H1 (cell line): ENCODE results near the gene KCTD12.

Experiments
- ASH2L ChIP-seq: fragments of 200-600, 300-600 bp; sonication (generic); IDR thresholded peaks from one replicate; pipeline ENCODE4 v1.7.1; 2017; ENCODE audit warnings: low read length
- BRCA1 ChIP-seq: IDR thresholded peaks from 2 replicates; pipeline ENCODE4 v1.6.1; 2012; ENCODE audit warnings: low read depth, low read length, improper control_type of control experiment
- CHD1 ChIP-seq: IDR thresholded peaks from 2 replicates; pipeline ENCODE4 v1.6.1; 2012; ENCODE audit warnings: low read depth, low read length, improper control_type of control experiment
- EP300 ChIP-seq, 2 experiments: IDR thresholded peaks; 1 replicate in 1 of 2; 2 replicates in 1 of 2; pipeline ENCODE4 v1.6.1; 2011 to 2012; ENCODE audit warnings: low read depth in 2 of 2, low read length in 2 of 2, mild to moderate bottlenecking in 2 of 2, borderline replicate concordance in 1 of 2, inconsistent platforms in 1 of 2, moderate library complexity in 1 of 2
- EZH2 ChIP-seq: fragments of 200-600 bp; sonication (generic); IDR thresholded peaks from 2 replicates; pipeline ENCODE4 v1.7.1; 2012; ENCODE audit warnings: low read depth, mild to moderate bottlenecking, moderate library complexity, low read length, inconsistent platforms; ENCODE audit not compliant: severe bottlenecking
- JUN ChIP-seq: IDR thresholded peaks from 2 replicates; pipeline ENCODE4 v1.6.1; 2011; ENCODE audit warnings: low read depth, mild to moderate bottlenecking, improper control_type of control experiment, low read length
- POLR2A ChIP-seq, 2 experiments: IDR thresholded peaks; 1 replicate in 1 of 2; 2 replicates in 1 of 2; pipeline ENCODE4 v1.6.1; 2011; ENCODE audit warnings: low read depth in 2 of 2, low read length in 2 of 2, mild to moderate bottlenecking in 2 of 2; ENCODE audit errors: control extremely low read depth in 1 of 2
- SP1 ChIP-seq: IDR thresholded peaks from 2 replicates; pipeline ENCODE4 v1.6.1; 2011; ENCODE audit warnings: low read depth, low read length
- TEAD4 ChIP-seq: IDR thresholded peaks from 2 replicates; pipeline ENCODE4 v1.6.1; 2012; ENCODE audit warnings: low read depth, low read length, inconsistent platforms, mixed read lengths
- YY1 ChIP-seq: IDR thresholded peaks from 2 replicates; pipeline ENCODE4 v1.6.1; 2011; ENCODE audit warnings: low read depth, mild to moderate bottlenecking, low read length
- ZNF274 ChIP-seq: IDR thresholded peaks from 2 replicates; pipeline ENCODE4 v1.7.0; 2012; ENCODE audit warnings: low read length, borderline replicate concordance; ENCODE audit errors: extremely low read depth
- TF ChIP-seq, protein P1 (sequence below): IDR thresholded peaks from 2 replicates; pipeline ENCODE4 v1.6.1; 2011; ENCODE audit warnings: low read length, improper control_type of control experiment
- TF ChIP-seq, protein P2 (sequence below), 3 experiments: IDR thresholded peaks; 1 replicate in 2 of 3; 2 replicates in 1 of 3; pipeline versions ENCODE4 v1.5.1 to v1.6.1; 2011; ENCODE audit warnings: low read length in 3 of 3, mild to moderate bottlenecking in 3 of 3, inconsistent platforms in 2 of 3, low read depth in 1 of 3, moderate library complexity in 1 of 3; ENCODE audit not compliant: insufficient read depth in 1 of 3; ENCODE audit errors: control extremely low read depth in 1 of 3
- TF ChIP-seq, protein P3 (sequence below): IDR thresholded peaks from 2 replicates; pipeline ENCODE4 v1.6.1; 2011; ENCODE audit warnings: low read depth, mild to moderate bottlenecking, low read length; ENCODE audit not compliant: insufficient read depth

DNA sequence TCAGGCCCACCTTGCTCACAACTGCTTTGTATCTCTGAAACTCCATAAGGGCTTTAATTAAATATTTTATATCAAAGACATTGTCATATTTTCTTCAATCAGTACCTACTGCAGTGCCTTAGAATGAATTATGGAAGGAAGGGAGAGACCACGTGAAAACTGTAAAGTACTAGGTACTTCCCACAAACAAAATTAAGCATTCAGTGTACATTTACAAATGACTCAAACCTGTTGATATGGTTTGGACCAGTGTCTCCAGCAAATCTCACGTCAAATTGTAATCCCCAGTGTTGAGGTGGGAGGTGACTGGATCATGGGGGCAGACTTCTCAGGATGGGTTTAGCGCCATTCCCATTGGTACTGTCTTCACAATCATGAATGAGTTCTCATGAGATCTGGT, 23.2 kb downstream of the KCTD12 start:
- no peak for TF ChIP-seq BRCA1
- TF ChIP-seq, protein P1, sequence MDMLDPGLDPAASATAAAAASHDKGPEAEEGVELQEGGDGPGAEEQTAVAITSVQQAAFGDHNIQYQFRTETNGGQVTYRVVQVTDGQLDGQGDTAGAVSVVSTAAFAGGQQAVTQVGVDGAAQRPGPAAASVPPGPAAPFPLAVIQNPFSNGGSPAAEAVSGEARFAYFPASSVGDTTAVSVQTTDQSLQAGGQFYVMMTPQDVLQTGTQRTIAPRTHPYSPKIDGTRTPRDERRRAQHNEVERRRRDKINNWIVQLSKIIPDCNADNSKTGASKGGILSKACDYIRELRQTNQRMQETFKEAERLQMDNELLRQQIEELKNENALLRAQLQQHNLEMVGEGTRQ: no peak
- TF ChIP-seq, protein P2, sequence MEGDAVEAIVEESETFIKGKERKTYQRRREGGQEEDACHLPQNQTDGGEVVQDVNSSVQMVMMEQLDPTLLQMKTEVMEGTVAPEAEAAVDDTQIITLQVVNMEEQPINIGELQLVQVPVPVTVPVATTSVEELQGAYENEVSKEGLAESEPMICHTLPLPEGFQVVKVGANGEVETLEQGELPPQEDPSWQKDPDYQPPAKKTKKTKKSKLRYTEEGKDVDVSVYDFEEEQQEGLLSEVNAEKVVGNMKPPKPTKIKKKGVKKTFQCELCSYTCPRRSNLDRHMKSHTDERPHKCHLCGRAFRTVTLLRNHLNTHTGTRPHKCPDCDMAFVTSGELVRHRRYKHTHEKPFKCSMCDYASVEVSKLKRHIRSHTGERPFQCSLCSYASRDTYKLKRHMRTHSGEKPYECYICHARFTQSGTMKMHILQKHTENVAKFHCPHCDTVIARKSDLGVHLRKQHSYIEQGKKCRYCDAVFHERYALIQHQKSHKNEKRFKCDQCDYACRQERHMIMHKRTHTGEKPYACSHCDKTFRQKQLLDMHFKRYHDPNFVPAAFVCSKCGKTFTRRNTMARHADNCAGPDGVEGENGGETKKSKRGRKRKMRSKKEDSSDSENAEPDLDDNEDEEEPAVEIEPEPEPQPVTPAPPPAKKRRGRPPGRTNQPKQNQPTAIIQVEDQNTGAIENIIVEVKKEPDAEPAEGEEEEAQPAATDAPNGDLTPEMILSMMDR (IDR thresholded peaks at IDR 0.05; ENCODE audit: control extremely low read depth in 1 of 3, insufficient read depth in 1 of 3, low read depth in 1 of 3, low read length in 3 of 3): no peak
- TF ChIP-seq ZNF274: no peak
- no peak for TF ChIP-seq POLR2A (IDR thresholded peaks at IDR 0.05; ENCODE audit: control extremely low read depth in 1 of 2, low read depth in 2 of 2, low read length in 2 of 2)
- TF ChIP-seq CHD1: no peak
- TF ChIP-seq, protein P3, sequence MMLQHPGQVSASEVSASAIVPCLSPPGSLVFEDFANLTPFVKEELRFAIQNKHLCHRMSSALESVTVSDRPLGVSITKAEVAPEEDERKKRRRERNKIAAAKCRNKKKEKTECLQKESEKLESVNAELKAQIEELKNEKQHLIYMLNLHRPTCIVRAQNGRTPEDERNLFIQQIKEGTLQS: no peak
- no peak for TF ChIP-seq SP1
- no peak for TF ChIP-seq EP300 (IDR thresholded peaks at IDR 0.05; ENCODE audit: borderline replicate concordance in 1 of 2, low read depth in 2 of 2, low read length in 2 of 2)
- no peak for TF ChIP-seq ASH2L
- no peak for TF ChIP-seq TEAD4
- TF ChIP-seq EZH2: no peak
- no peak for TF ChIP-seq JUN
- TF ChIP-seq YY1: no peak
